HG02938 (cell line): ENCODE measurements around the gene GALNT16.
"Not testable (repeated sequence)": the region's sequence is repeated elsewhere in the genome, so short reads cannot be mapped to it uniquely, and the experiment has no call there.

Experiments
- ATAC-seq: cut with Tn5 transposase; IDR thresholded peaks from one replicate; pipeline ENCODE4 v1.9.1; 2021; ENCODE audit warnings: mild to moderate bottlenecking, moderate library complexity; ENCODE audit not compliant: unreplicated experiment

Gene GALNT16

GRCh38 chr14:69259527-69260189 is at the start of gene GALNT16:
Gene GALNT16, plus strand, starts transcription at chr14:69260158. Its CDS starts 133 bp downstream, at chr14:69260291.
- ATAC-seq: no peak

- ATAC-seq: no peak
Measured at GRCh38 chr14:69214393-69214792, 45.6 kb upstream of the GALNT16 start.

DNA sequence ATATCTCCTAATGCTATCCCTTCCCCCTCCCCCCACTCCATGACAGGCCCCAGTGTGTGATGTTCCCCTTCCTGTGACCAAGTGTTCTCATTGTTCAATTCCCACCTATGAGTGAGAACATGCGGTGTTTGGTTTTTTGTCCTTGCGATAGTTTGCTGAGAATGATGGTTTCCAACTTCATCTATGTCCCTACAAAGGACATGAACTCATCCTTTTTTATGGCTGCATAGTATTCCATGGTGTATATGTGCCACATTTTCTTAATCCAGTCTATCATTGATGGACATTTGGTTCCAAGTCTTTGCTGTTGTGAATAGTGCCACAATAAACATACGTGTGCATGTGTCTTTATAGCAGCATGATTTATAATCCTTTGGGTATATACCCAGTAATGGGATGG is 42.3 kb upstream of the GALNT16 start:
- not testable (repeated sequence) for ATAC-seq

DNA sequence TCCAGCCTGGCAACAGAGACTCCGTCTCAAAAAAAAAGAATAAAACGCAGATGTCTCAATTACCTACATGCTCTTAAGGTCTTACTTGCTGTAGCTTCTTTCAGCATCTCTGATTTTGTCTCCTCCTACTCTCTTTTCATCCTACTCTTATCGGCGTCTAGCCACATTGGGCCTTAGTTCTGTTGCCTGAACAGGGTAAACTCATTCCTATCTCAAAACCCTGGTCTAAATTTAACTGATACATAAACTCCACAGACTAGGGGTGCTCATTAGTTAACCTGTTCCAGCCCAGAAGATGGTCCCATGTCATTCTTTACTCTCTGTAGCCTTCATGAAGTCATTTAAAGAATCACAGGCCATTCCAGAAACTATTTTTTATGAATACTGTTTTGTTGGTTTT is 35.0 kb upstream of the GALNT16 start:
- ATAC-seq: no peak

- ATAC-seq: no peak
Measured at GRCh38 chr14:69226178-69226577, 33.8 kb upstream of the GALNT16 start.

DNA sequence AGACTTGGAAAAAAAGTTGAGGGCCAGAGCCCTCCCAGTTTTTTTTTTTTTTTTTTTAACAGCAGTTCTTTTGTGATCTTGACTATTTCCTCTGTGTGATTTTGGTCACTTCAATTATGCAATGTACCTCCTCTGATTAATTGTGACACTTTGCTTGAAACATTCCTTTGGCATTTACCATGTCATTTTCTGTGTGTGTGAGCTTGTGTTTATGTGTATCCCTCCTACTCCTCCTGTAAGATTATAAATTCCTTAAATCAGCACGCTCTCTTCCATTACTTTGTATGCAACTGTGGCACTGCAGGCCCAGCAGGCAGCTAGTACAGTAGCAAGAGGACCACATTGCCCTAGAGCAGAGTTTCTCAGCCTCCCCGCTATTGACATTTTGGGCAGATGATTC is 33.2 kb upstream of the GALNT16 start:
- no peak for ATAC-seq

- no peak for ATAC-seq
Measured at GRCh38 chr14:69231486-69231885, 28.5 kb upstream of the GALNT16 start.

- ATAC-seq: no peak
Measured at GRCh38 chr14:69232388-69232787, 27.6 kb upstream of the GALNT16 start.

- no peak for ATAC-seq
Measured at GRCh38 chr14:69234106-69234505, 25.9 kb upstream of the GALNT16 start.

DNA sequence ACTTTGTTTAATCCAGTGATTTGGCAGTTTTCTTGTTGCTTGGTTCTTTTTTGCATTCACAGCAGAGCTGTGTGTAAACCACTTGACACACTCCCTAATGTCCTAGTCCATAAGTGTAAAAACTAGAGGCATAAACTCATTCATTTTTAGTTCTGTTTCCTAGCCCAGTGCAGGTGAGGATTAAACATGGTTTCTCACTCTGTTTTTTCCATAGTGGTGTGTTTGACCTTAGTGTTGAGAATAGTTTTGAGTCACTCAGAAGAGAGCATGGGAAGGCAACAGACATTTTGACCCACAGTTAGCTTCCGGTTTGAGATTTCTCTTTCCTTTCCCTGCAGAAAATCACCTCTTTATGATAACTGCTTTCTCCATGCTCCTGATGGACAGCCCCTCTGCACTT is 24.2 kb upstream of the GALNT16 start:
- no peak for ATAC-seq

DNA sequence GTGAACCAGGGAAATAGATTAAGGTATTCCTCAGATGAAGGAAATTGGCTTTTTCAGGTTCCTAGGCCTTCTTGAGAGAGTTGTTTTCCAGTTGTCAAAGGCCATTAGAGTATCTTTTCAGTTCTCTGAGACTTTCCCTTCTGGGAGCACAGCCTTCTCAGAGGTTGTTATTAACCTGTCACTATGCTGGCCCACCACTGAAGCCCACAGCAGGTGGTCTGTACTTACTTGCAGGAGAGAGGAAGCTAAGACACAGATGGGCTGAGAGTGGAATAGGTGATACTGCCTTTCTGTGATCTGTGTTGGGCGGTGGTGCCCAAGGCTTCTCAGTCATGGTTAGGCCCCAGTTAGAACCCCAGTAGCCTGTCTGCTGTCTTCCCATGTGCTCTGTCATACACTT is 22.8 kb upstream of the GALNT16 start:
- no peak for ATAC-seq

GRCh38 chr14:69237584-69237983 is 22.4 kb upstream of the GALNT16 start:
- no peak for ATAC-seq

DNA sequence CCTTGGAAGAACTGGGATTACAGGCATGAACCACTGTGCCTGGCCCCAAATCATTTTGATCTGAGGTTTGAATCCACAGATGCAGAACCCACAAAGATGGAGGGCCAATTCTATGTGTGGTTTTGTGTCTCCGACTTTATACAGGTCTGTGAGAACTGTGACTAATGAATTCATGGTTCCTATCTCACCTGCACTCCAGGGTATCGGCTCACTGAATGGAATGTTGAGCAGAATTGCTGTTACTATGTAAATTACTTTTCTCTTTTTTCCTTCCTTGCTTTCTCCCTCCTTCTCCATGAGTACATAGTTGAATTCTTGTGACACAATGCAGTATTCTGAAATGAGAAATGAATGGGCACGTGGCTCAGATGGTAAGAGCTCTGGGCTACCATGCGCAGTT is 21.1 kb upstream of the GALNT16 start:
- no peak for ATAC-seq

DNA sequence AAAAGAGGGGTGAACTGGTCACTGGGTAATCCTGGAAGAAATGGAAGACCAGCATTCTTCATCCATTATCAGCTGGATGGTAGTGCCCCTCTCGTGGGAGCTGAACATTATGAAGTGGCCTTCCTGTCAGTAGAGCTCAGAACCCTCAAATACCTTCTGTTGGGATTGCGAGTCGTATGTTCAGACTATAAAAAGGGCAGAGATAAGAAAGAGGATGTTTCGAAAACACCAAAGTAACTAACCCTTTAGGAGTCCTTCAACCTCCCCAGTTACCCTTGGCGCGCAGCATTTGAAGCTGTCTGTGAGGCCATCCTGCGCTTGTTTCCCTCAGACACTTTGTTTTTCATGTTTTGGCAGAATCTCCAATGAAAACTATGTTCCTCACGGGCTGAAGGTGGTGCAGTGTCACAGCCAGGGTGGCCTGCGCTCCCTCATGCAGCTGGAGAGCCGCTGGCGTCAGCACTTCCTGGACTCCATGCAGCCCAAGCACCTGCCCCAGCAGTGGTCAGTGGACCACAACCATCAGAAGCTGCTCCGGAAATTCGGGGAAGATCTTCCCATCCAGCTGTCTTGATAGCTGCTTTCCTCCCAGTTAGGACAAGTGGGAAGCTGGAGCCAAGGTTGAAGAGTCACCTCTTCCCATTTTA is 19.3 kb upstream of the GALNT16 start:
- ATAC-seq: no peak

GRCh38 chr14:69241577-69241976 is 18.4 kb upstream of the GALNT16 start:
- no peak for ATAC-seq

DNA sequence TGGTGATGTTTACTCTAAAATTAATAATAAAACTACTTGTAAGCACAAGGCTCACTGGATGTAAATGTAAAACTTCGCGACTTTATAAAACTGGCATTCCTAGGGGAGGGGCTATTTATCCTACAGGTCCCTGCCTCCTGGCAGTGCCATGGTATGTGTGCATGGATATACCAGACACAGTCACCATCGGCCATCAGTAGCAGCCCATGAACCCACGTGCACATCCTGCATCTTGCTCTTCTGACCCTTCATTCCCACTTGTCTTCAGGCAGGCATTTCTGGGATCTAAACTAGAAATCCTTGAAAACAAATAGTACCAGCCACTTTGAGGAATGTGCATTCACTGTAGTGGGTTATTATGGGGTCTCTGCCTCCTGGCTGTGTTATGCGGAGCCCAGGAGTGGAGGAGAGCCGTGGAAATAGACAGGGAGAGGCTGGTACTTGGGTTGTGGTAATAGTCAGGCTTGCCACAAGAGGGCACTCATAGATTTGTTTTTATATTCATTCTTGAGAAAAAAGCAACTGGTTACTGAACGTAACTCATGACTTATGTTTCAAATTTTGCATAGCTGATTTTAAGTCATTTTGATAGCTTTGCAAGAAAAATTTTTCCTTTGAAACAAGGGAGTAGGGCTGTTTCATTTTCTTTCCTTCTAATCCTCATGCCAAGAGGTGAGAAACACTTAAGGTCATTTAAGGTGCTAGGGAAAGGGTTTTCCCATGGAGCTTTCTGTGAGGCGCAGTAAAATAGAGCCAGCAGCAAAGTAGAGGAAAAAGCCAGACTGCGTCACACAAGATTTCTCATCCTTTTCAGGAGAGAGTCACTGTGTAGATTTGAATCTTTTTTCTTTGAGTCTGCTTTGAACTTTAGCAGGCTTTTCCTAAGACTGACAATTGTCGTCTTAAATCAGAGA is 17.4 kb upstream of the GALNT16 start:
- ATAC-seq: no peak

- no peak for ATAC-seq
Measured at GRCh38 chr14:69244946-69245345, 15.0 kb upstream of the GALNT16 start.

- no peak for ATAC-seq
Measured at GRCh38 chr14:69246331-69246730, 13.6 kb upstream of the GALNT16 start.

DNA sequence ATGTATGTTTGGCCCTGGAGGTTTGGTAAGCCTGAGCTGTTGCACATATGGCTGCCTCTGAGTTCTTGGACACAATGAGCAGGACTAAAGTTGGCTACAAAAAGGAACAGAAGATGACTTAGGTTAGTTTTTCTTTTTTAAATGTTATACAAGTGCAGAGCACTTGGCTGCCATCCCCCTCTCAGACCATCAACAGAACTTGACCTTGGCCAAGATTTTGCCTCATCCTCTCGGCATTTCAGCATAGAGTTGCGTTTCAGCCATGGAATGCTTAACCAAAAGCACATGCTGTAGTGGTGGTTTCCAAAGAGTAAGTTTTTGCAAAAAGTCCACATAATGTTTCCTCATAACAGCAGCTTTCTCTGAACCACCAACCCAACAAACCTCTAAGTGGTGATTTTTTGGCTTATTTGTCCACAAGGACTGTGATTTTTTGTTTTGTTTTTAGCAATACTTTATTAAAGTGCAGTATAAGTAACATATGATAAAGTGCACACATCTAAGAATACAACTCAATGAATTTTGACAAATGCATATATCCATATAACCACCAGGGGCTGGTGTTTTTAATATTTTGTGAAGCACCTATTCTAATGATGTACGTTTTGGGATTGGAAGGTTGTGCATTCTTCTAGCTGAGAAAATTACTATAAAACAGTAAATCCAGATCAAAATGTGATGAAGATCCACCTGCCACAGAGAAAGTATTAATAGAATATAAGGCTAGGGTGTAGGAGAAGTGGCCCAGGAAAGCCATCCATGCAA is 12.1 kb upstream of the GALNT16 start:
- ATAC-seq: no peak

DNA sequence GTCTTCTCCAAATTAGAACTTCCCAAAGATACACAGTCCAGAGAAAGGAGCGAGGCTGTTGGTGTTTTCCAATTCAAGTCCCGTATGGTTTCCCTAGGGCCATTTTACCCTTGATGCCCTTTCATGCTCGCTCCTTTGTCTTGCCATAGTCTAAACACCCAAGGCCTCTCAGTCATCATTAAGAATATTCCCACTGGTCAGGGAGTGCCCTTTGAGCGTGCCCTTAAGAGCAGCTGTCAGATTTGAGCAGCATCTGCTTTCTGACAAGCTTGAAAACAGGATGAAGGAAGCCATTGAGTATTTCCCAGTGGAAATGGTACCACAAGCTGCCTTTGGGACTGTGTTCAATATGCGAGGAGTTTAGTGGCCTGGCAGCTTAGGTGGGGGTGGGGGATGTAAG is 10.4 kb upstream of the GALNT16 start:
- no peak for ATAC-seq

DNA sequence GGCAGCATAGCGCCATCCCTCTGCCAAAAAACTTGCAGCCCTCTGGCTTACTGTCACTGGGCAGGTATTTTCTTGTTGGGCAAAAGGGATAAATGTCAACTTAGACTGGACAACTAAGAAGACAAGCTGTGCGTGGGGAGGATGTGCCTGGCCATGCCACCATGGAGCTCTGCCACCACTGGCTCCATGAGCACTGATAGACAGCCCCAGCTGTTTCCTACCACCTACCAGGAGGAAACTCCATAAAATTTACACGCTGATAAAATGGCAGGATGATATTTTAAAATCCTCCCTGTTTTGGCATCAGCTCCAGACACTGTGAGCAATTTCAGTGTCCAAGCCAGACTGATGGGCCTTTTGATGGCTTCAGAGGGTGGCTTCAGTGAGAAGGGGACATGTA is 7.1 kb upstream of the GALNT16 start:
- ATAC-seq: no peak
